OCI-LY7 (cell line): Measurements from ENCODE around the gene ANKLE2. TPM values are rescaled to one million over a fixed set of nuclear protein-coding genes. Genes with fewer than 3 reads are reported as not detected.

Source experiments
- BruUV-seq: library from RNA; stranded (reverse); fragments of 400-500 nt; replicated peaks from 2 replicates; lab custom pipeline; 2021; lab: Mats Ljungman, UMichigan
- CTCF ChIA-PET: fragments of 300-600 bp; sonication (Branson Sonifier 250); formaldehyde crosslinking; loops from one replicate; lab custom pipeline; 2022; ENCODE audit warnings: antibody characterized with exemption; ENCODE audit not compliant: unreplicated experiment; lab: Charles Lee
- POLR2A ChIA-PET: fragments of 300-600 bp; sonication (Branson Sonifier 250); formaldehyde crosslinking; loops from one replicate; lab custom pipeline; 2022; ENCODE audit warnings: antibody characterized with exemption; lab: Charles Lee
- DNase-seq: peaks from one replicate; pipeline ENCODE4 v3.0.0-alpha.2; 2015; ENCODE audit warnings: low spot score
- H2AFZ ChIP-seq: fragments of 200-600 bp; sonication (generic), shearing (Covaris generic); 2 replicates; pipeline ENCODE4 v1.6.1; 2014; ENCODE audit warnings: mild to moderate bottlenecking, antibody characterized with exemption, low read length, moderate library complexity
- H3K27ac ChIP-seq: fragments of 200-600 bp; sonication (generic); 2 replicates; pipeline ENCODE4 v1.5.1; 2014; ENCODE audit warnings: mixed run types, low read depth, mild to moderate bottlenecking, moderate library complexity, low read length, inconsistent platforms; ENCODE audit not compliant: poor library complexity, severe bottlenecking
- H3K36me3 ChIP-seq: fragments of 200-600 bp; sonication (generic); 2 replicates; pipeline ENCODE4 v1.6.1; 2014; ENCODE audit warnings: mild to moderate bottlenecking, antibody characterized with exemption, low read length, moderate library complexity, mixed read lengths; ENCODE audit not compliant: insufficient read depth
- H3K4me1 ChIP-seq: fragments of 200-600 bp; sonication (generic); 2 replicates; pipeline ENCODE4 v1.5.1; 2014; ENCODE audit warnings: mild to moderate bottlenecking, low read length; ENCODE audit not compliant: insufficient read depth, poor library complexity, severe bottlenecking
- H3K4me2 ChIP-seq: fragments of 200-600 bp; sonication (generic); 2 replicates; pipeline ENCODE4 v1.6.1; 2014; ENCODE audit warnings: mild to moderate bottlenecking, low read length
- H3K4me3 ChIP-seq: fragments of 200-600 bp; sonication (generic); 2 replicates; pipeline ENCODE4 v1.5.1; 2014; ENCODE audit warnings: mild to moderate bottlenecking, low read depth, low read length; ENCODE audit not compliant: poor library complexity, severe bottlenecking
- H3K79me2 ChIP-seq: fragments of 200-600 bp; sonication (generic); 2 replicates; pipeline ENCODE4 v1.6.1; 2016; ENCODE audit warnings: low read depth, mild to moderate bottlenecking, low read length, moderate library complexity, mixed read lengths; ENCODE audit not compliant: insufficient read depth
- H3K9me2 ChIP-seq: fragments of 200-600 bp; sonication (generic); 2 replicates; pipeline ENCODE4 v1.6.1; 2016; ENCODE audit warnings: mild to moderate bottlenecking, low read length, mixed read lengths; ENCODE audit not compliant: insufficient read depth
- H3K9me3 ChIP-seq: fragments of 200-600 bp; sonication (generic); 2 replicates; pipeline ENCODE4 v1.6.1; 2014; ENCODE audit warnings: mild to moderate bottlenecking, mixed run types, low read length, mixed read lengths
- H4K20me1 ChIP-seq: fragments of 200-600 bp; sonication (generic); 2 replicates; pipeline ENCODE4 v1.6.1; 2014; ENCODE audit warnings: mild to moderate bottlenecking, antibody characterized with exemption, low read length, moderate library complexity, mixed read lengths; ENCODE audit not compliant: insufficient read depth
- CTCF ChIP-seq: fragments of 200-600 bp; sonication (generic); conservative IDR thresholded peaks from 2 replicates; pipeline ENCODE4 v1.5.1; 2014; ENCODE audit warnings: mild to moderate bottlenecking, antibody characterized with exemption, low read length, moderate library complexity, mixed read lengths
- EZH2phosphoT487 ChIP-seq: fragments of 200-600 bp; sonication (generic); IDR thresholded peaks from 2 replicates; pipeline ENCODE4 v1.6.1; 2018; ENCODE audit warnings: low read depth, borderline replicate concordance, mild to moderate bottlenecking, mixed run types, antibody characterized with exemption, low read length, moderate library complexity, mixed read lengths
- intact Hi-C: fragments of 100-400 bp; cut with micrococcal nuclease; formaldehyde crosslinking; loops from one replicate; pipeline ENCODE4 v1.10.0; 2022; ENCODE audit not compliant: unreplicated experiment
- total RNA-seq, 2 experiments: library from RNA; depleted of rRNA in 1 of 2; stranded (reverse); fragments of >200 nt in 1 of 2; shearing (Covaris generic) in 1 of 2; gene quantifications; 2 replicates each; pipeline ENCODE4 v1.2.3, GENCODE V29; 2014 to 2022

ANKLE2 gene
- total RNA-seq, 2 experiments from 2014 or later, result 88.0 to 121 TPM

GRCh38 chr12:132789099-132789471, 27.5 kb upstream of the ANKLE2 start:
- ChIA-PET POLR2A (no interaction called here), CTCF (no interaction called here)
- DNase-seq, result no peak
- Histone ChIP-seq H3K4me1 (no peaks in the 10 kb centered on the region), H3K4me2 (no peak overlapping the region), H3K9me2 (no peaks in the 10 kb centered on the region), H3K4me3 (no peak overlapping the region), H2AFZ (no peak overlapping the region), H3K9me3 (no peaks in the 10 kb centered on the region), H3K36me3 (peaks cover 76% of the 10 kb centered on the region), H3K27ac (no peak overlapping the region), H4K20me1 (no peaks in the 10 kb centered on the region; the same call in 1 of the 2 replicates), H3K79me2 (no peaks in the 10 kb centered on the region)
- intact Hi-C loops, result no loop called here
- TF ChIP-seq CTCF (no peak), EZH2phosphoT487 (no peak)
- no TSS peak for BruUV-seq

GRCh38 chr12:132788375-132789098, 26.9 kb upstream of the ANKLE2 start:
- H4K20me1 ChIP-seq, result no peaks in the 10 kb centered on the region; the same call in 1 of the 2 replicates
- DNase-seq, result no peak
- no peak overlapping the region for H2AFZ ChIP-seq
- no peaks in the 10 kb centered on the region for H3K79me2 ChIP-seq
- peaks cover 76% of the 10 kb centered on the region for H3K36me3 ChIP-seq
- no peak overlapping the region for H3K4me2 ChIP-seq
- H3K9me2 ChIP-seq, result no peaks in the 10 kb centered on the region
- ChIA-PET POLR2A (no interaction called here), CTCF (no interaction called here)
- no peak overlapping the region for H3K27ac ChIP-seq
- no peaks in the 10 kb centered on the region for H3K4me1 ChIP-seq
- no peak overlapping the region for H3K4me3 ChIP-seq
- TF ChIP-seq EZH2phosphoT487 (no peak), CTCF (no peak)
- intact Hi-C loops, result no loop called here
- BruUV-seq, result no TSS peak
- H3K9me3 ChIP-seq, result no peaks in the 10 kb centered on the region

- intact Hi-C loops, result no loop called here
- Histone ChIP-seq H3K4me1 (no peaks in the 10 kb centered on the region), H3K9me3 (no peaks in the 10 kb centered on the region), H2AFZ (no peak overlapping the region), H4K20me1 (no peaks in the 10 kb centered on the region; the same call in 1 of the 2 replicates), H3K79me2 (no peaks in the 10 kb centered on the region), H3K9me2 (no peaks in the 10 kb centered on the region), H3K36me3 (peaks cover 81% of the 10 kb centered on the region), H3K4me2 (no peak overlapping the region), H3K4me3 (no peak overlapping the region), H3K27ac (no peak overlapping the region)
- no TSS peak for BruUV-seq
- CTCF ChIA-PET, result no interaction called here
- DNase-seq, result no peak
- no peak for TF ChIP-seq EZH2phosphoT487
- POLR2A ChIA-PET, result no interaction called here
Measured at GRCh38 chr12:132787877-132788276, 26.2 kb upstream of the ANKLE2 start.
